Fibroblast of peridontal ligament (primary cell): ENCODE results near the gene PIK3C3.
A peak's percentile ranks its signal among the peaks of the same experiment; 100 is the strongest.
"Not testable (repeated sequence)": the region's sequence is repeated elsewhere in the genome, so short reads cannot be mapped to it uniquely, and the experiment has no call there.

Experiments
- DNase-seq: peaks from one replicate; pipeline ENCODE4 v3.0.0-alpha.2; 2010; ENCODE audit errors: extremely low read depth

PIK3C3 gene

GRCh38 chr18:42072407-42072806 lies 117.4 kb downstream of the PIK3C3 start:
- no peak for DNase-seq

GRCh38 chr18:42074704-42075103 lies 119.7 kb downstream of the PIK3C3 start:
- no peak for DNase-seq

GRCh38 chr18:42078711-42079110 lies 123.7 kb downstream of the PIK3C3 start:
- DNase-seq = peak; percentile 64

GRCh38 chr18:42080340-42080739 lies 125.3 kb downstream of the PIK3C3 start:
- DNase-seq = peak; percentile 19

- DNase-seq = no peak
These were observed 127.6 kb downstream of the PIK3C3 start for GRCh38 chr18:42082415-42083234.

GRCh38 chr18:42086288-42086687 lies 131.3 kb downstream of the PIK3C3 start:
- no peak for DNase-seq

- DNase-seq = no peak
These were observed 132.2 kb downstream of the PIK3C3 start for GRCh38 chr18:42087235-42087634.

GRCh38 chr18:42087876-42088275 lies 132.8 kb downstream of the PIK3C3 start:
- no peak for DNase-seq

GRCh38 chr18:42092848-42093247 lies 137.8 kb downstream of the PIK3C3 start:
- DNase-seq = no peak

- DNase-seq = no peak
These were observed 139.8 kb downstream of the PIK3C3 start for GRCh38 chr18:42094875-42095274.

- no peak for DNase-seq
These were observed 140.8 kb downstream of the PIK3C3 start for GRCh38 chr18:42095732-42096377.

- no peak for DNase-seq
These were observed 145.2 kb downstream of the PIK3C3 start for GRCh38 chr18:42100248-42100647.

GRCh38 chr18:42100911-42101310 lies 145.9 kb downstream of the PIK3C3 start:
- DNase-seq = no peak

- DNase-seq = no peak
These were observed 150.4 kb downstream of the PIK3C3 start for GRCh38 chr18:42105394-42105793.

GRCh38 chr18:42106784-42107183 lies 151.8 kb downstream of the PIK3C3 start:
- DNase-seq = no peak

- DNase-seq = no peak
These were observed 152.3 kb downstream of the PIK3C3 start for GRCh38 chr18:42107287-42107686.

- no peak for DNase-seq
These were observed 152.8 kb downstream of the PIK3C3 start for GRCh38 chr18:42107691-42108450.

- not testable (repeated sequence) for DNase-seq
These were observed 157.1 kb downstream of the PIK3C3 start for GRCh38 chr18:42112147-42112546.

- peak; percentile 64 for DNase-seq
These were observed 157.8 kb downstream of the PIK3C3 start for GRCh38 chr18:42112657-42113420.

- peak; percentile 74 for DNase-seq
These were observed 158.6 kb downstream of the PIK3C3 start for GRCh38 chr18:42113529-42114191.

GRCh38 chr18:42114310-42114943 lies 159.4 kb downstream of the PIK3C3 start:
- peak; percentile 92 for DNase-seq
